Left ventricle myocardium inferior (tissue), 1 donor: ENCODE results near the gene SOX6. TPM values are rescaled to one million over a fixed set of nuclear protein-coding genes. Genes with fewer than 3 reads are reported as not detected.

Experiments used
- DNase-seq: peaks from one replicate; pipeline ENCODE4 v3.0.0-alpha.2; 2020
- H3K27ac ChIP-seq: fragments of 200-600 bp; replicated peaks from 2 replicates; pipeline ENCODE4 v1.8.0; 2021
- H3K27me3 ChIP-seq: fragments of 200-600 bp; 2 replicates; pipeline ENCODE4 v1.8.0; 2021; ENCODE audit warnings: low read depth
- H3K36me3 ChIP-seq: fragments of 200-600 bp; 2 replicates; pipeline ENCODE4 v1.8.0; 2021
- H3K4me1 ChIP-seq: fragments of 200-600 bp; 2 replicates; pipeline ENCODE4 v1.8.0; 2021
- H3K4me3 ChIP-seq: fragments of 200-600 bp; 2 replicates; pipeline ENCODE4 v1.8.0; 2021; ENCODE audit warnings: mild to moderate bottlenecking, moderate library complexity
- H3K9me3 ChIP-seq: fragments of 200-600 bp; replicated peaks from 2 replicates; pipeline ENCODE4 v1.8.0; 2021
- intact Hi-C: fragments of 100-400 bp; cut with micrococcal nuclease; formaldehyde crosslinking; loops from one replicate; pipeline ENCODE4 v1.11.0; 2022
- total RNA-seq: library from RNA; stranded (reverse); fragmentation: NEBNext Ultra II Directional; extraction: Animal tissue kit (Norgen Biotek cat#: 25700); gene quantifications from one replicate; pipeline ENCODE4 v1.2.1, GENCODE V29; 2021
- TF ChIP-seq, protein P1 (sequence below): fragments of 200-600 bp; IDR thresholded peaks from 2 replicates; pipeline ENCODE4 v1.8.0; 2021; ENCODE audit warnings: antibody characterized with exemption, mild to moderate bottlenecking, borderline replicate concordance
- donor health status: DM: no; HTN: yes; CAD: no; lungs with severe emphysema.

The SOX6 gene
- total RNA-seq, 1 donor from 2014 or later, result 20.2 TPM

DNA sequence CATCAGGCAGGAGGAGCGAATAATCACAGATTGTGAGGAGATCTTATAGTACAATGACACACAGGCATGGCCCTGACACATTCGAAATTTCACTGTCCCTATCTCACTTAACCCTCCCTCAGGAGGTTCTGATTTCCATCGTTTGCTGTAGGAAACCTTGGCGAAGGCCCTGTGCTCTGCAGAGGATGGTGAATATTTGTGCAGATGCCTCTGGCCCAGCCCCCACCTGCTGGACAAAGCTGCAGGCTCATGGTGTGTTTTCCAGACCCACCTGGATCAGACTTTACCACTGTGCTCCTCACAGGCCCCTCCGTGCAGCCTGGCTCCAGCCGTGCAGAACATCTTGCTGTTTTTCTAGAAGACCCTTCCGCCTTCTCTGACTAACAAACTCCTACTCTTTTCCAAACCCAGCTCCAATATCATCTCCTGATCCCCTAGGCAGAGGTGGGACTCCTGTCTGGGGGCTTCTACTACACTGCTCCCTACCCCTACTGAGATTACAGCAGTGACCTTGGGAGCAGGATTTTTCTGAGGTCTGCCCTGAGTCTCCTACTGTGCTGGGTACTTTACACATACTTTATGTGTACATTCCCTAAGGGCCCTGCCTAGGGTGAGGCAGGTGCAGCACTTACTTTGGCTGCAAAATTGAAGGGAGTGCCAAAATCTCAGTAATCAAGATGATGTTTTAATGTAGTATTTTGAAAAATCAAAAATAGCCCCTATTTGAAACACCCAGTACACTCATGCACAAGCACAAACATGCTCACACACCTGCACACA, 412.7 kb downstream of the SOX6 start:
- Histone ChIP-seq H3K4me3 (no peak overlapping the region), H3K36me3 (no peaks in the 10 kb centered on the region), H3K4me1 (no peaks in the 10 kb centered on the region), H3K27me3 (no peaks in the 10 kb centered on the region), H3K9me3 (peaks cover 21% of the 10 kb centered on the region), H3K27ac (no peak overlapping the region)
- TF ChIP-seq, protein P1, sequence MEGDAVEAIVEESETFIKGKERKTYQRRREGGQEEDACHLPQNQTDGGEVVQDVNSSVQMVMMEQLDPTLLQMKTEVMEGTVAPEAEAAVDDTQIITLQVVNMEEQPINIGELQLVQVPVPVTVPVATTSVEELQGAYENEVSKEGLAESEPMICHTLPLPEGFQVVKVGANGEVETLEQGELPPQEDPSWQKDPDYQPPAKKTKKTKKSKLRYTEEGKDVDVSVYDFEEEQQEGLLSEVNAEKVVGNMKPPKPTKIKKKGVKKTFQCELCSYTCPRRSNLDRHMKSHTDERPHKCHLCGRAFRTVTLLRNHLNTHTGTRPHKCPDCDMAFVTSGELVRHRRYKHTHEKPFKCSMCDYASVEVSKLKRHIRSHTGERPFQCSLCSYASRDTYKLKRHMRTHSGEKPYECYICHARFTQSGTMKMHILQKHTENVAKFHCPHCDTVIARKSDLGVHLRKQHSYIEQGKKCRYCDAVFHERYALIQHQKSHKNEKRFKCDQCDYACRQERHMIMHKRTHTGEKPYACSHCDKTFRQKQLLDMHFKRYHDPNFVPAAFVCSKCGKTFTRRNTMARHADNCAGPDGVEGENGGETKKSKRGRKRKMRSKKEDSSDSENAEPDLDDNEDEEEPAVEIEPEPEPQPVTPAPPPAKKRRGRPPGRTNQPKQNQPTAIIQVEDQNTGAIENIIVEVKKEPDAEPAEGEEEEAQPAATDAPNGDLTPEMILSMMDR, result no peak
- intact Hi-C loops, result no loop called here
- DNase-seq, result no peak

DNA sequence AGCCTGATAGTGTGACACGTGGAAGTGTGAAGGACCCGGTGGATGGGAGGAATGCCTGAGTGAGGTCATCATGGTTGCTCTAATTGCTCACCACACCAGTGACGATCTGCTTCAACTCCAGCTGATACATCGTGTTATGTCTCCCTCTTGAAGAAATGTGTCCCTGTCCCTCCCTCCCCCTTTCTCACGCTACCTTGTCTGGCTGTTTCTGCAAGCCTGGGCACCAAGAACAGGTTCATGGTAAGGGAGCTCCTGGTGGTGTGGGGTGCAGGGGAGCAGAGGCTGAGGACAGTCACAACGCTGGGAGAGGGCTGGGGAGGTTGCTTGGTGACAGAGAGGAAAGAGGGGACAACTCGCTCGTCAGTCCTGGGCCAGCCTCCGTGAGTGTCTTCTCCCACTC, 413.4 kb downstream of the SOX6 start:
- H3K27ac ChIP-seq, result no peak overlapping the region
- no peak for DNase-seq
- H3K27me3 ChIP-seq, result no peaks in the 10 kb centered on the region
- TF ChIP-seq, protein P1, result no peak
- peaks cover 19% of the 10 kb centered on the region for H3K9me3 ChIP-seq
- H3K36me3 ChIP-seq, result no peaks in the 10 kb centered on the region
- no peak overlapping the region for H3K4me3 ChIP-seq
- intact Hi-C loops, result no loop called here
- H3K4me1 ChIP-seq, result no peaks in the 10 kb centered on the region

DNA sequence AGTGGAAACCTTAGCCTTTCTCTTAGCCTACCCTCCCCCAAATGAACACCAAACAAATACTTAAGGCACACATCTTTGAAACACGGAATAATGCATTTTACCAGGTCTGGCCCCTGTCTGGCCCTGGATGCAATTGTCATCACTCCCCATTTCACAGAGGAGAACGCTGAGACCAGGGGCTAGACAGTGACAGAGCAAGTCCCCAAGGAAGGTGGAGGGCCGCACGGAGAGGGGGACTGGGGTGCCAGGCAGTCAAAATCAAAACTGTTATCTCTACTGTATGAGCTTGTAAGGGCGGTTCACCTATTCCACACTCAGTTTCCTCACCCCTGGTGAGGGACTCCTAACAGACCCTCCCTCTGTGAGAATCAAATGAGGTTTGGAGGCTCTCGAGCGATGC, 414.2 kb downstream of the SOX6 start:
- Histone ChIP-seq H3K36me3 (no peaks in the 10 kb centered on the region), H3K27me3 (no peaks in the 10 kb centered on the region), H3K4me3 (no peak overlapping the region), H3K27ac (no peak overlapping the region), H3K4me1 (no peaks in the 10 kb centered on the region), H3K9me3 (peaks cover 12% of the 10 kb centered on the region)
- intact Hi-C loops, result no loop called here
- TF ChIP-seq, protein P1, result no peak
- DNase-seq, result no peak

DNA sequence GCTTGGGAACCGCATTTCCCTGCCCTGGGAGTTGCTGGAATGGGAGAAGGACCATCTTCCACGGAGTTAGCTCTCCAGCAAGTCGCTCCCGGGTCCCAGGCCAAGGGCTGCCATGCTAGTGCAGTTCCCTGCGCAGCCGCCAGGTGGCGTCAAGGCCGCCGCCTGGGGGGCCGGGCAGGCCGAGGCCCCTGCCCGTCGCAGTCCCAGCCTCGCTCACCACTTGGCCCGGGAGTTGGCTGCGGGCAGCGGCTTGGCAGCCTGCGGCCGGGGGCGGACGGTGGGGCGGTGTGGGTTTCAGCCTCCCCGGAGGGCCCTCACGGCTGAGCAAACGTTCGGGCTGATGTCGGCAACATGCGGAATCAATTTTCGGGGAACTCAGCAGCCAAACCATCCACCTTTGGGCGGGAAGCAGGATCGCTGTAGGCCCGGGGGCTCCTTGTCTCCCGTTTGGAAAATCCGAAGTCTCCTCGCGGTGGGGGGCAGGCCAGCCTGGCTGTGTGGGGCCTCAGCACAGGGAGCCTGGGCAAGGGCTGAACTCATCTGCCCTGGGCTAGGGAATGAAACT, 415.1 kb downstream of the SOX6 start:
- Histone ChIP-seq H3K4me3 (peak overlapping the region; percentile 6), H3K36me3 (no peaks in the 10 kb centered on the region), H3K4me1 (no peaks in the 10 kb centered on the region), H3K27me3 (no peaks in the 10 kb centered on the region), H3K9me3 (peaks cover 4% of the 10 kb centered on the region), H3K27ac (no peak overlapping the region)
- TF ChIP-seq, protein P1, result peak; percentile 88
- intact Hi-C loops, result no loop called here
- DNase-seq, result peak; percentile 27

DNA sequence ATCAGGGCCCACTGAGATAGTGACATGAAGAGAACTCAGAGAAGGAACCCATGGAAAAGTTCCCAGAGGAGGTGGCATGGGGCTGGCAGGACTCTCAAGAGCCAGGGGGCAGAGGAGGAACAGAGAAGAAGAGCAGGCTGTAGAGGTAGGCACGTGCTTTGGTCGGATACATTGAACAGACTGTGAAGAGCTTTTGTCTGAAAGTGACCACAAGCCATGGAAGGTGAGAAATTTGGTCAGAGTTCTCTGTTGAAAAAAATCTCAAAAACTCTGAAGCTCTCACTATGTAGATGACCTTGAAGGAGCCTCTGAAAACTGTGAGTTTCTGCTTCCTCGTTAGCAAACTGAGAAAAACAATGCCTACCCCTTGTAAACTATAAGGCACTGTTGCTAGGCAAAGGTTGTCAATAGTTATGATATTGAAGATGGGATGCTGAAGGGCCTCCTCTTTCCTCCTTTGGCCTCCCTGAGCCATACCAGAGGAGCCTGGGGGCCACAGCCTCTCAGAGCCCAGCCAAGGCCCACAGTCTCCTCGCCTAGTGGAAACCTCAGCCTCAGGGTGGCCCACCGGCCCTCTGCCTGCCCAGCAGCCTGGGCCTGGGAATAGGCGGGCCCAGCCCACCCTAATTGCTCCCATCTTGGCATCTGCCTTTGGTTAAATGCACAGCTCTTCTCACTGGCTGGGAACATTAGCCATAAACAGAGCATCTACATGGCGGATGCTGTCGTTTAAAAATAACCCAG, 415.7 kb downstream of the SOX6 start:
- Histone ChIP-seq H3K27me3 (no peaks in the 10 kb centered on the region), H3K4me1 (no peaks in the 10 kb centered on the region), H3K4me3 (peak overlapping the region; percentile 6), H3K9me3 (no peaks in the 10 kb centered on the region), H3K27ac (no peak overlapping the region), H3K36me3 (no peaks in the 10 kb centered on the region)
- DNase-seq, result no peak
- TF ChIP-seq, protein P1, result no peak
- intact Hi-C loops, result no loop called here
